Measurements from ENCODE around the gene CLIP1. TPM values are rescaled to one million over a fixed set of nuclear protein-coding genes. Genes with fewer than 3 reads are reported as not detected.

CLIP1 gene
- total and polyA plus RNA-seq, 2 of the 13 experiments (the other 11 are each of a cell fraction or from before 2014, with no cell fraction given) = 28.9 to 43.7 TPM

Other genes starting within 250 kb of the CLIP1 start
- not detected in 2 replicates for gene IL31, start 248.4 kb downstream of the CLIP1 start, total RNA-seq (2016; rRNA removed; fragmentation: Illumina TruSeq; extraction: Trizol)
- not detected in 2 replicates for gene IL31, start 248.4 kb downstream of the CLIP1 start, polyA plus RNA-seq (2011; rRNA removed)
- gene LRRC43, start 239.5 kb downstream of the CLIP1 start, total RNA-seq (2016; rRNA removed; fragmentation: Illumina TruSeq; extraction: Trizol) = not detected in 2 replicates
- not detected in 2 replicates for gene LRRC43, start 239.5 kb downstream of the CLIP1 start, polyA plus RNA-seq (2011; rRNA removed)
- gene B3GNT4, start 219.0 kb downstream of the CLIP1 start, total RNA-seq (2016; rRNA removed; fragmentation: Illumina TruSeq; extraction: Trizol) = 0.04 TPM in 1 of 2 replicates, not detected in the other
- gene B3GNT4, start 219.0 kb downstream of the CLIP1 start, polyA plus RNA-seq (2011; rRNA removed) = 0.21 and 0.57 TPM in 2 replicates
- 70.9 and 82.4 TPM in 2 replicates for gene DIABLO, start 196.6 kb downstream of the CLIP1 start, total RNA-seq (2016; rRNA removed; fragmentation: Illumina TruSeq; extraction: Trizol)
- 19.4 and 20.7 TPM in 2 replicates for gene DIABLO, start 196.6 kb downstream of the CLIP1 start, polyA plus RNA-seq (2011; rRNA removed)
- gene VPS33A, start 156.2 kb downstream of the CLIP1 start, total RNA-seq (2016; rRNA removed; fragmentation: Illumina TruSeq; extraction: Trizol) = 43.6 and 58.0 TPM in 2 replicates
- gene VPS33A, start 156.2 kb downstream of the CLIP1 start, polyA plus RNA-seq (2011; rRNA removed) = 11.0 and 11.2 TPM in 2 replicates
- 14.2 and 20.9 TPM in 2 replicates for gene ZCCHC8, start 78.3 kb upstream of the CLIP1 start, total RNA-seq (2016; rRNA removed; fragmentation: Illumina TruSeq; extraction: Trizol)
- 18.6 and 20.5 TPM in 2 replicates for gene ZCCHC8, start 78.3 kb upstream of the CLIP1 start, polyA plus RNA-seq (2011; rRNA removed)
- 77.8 and 85.8 TPM in 2 replicates for gene RSRC2, start 104.3 kb upstream of the CLIP1 start, total RNA-seq (2016; rRNA removed; fragmentation: Illumina TruSeq; extraction: Trizol)
- 27.6 and 31.4 TPM in 2 replicates for gene RSRC2, start 104.3 kb upstream of the CLIP1 start, polyA plus RNA-seq (2011; rRNA removed)
- 49.2 and 57.6 TPM in 2 replicates for gene KNTC1, start 104.6 kb upstream of the CLIP1 start, total RNA-seq (2016; rRNA removed; fragmentation: Illumina TruSeq; extraction: Trizol)
- 26.9 and 45.1 TPM in 2 replicates for gene KNTC1, start 104.6 kb upstream of the CLIP1 start, polyA plus RNA-seq (2011; rRNA removed)